Neural progenitor cell (in vitro differentiated cells): ENCODE data around the gene TMEM239. TPM values are rescaled to one million over a fixed set of nuclear protein-coding genes. Genes with fewer than 3 reads are reported as not detected.

ENCODE experiments used
- DNase-seq: peaks from one replicate; pipeline ENCODE4 v3.0.0-alpha.2; 2016; ENCODE audit warnings: low spot score
- H2AFZ ChIP-seq: fragments of 200-600 bp; sonication (generic); replicated peaks from 2 replicates; pipeline ENCODE4 v1.6.1; 2016; ENCODE audit warnings: antibody characterized with exemption
- H3F3A ChIP-seq: fragments of 200-600 bp; sonication (generic); 2 replicates; pipeline ENCODE4 v1.6.1; 2016; ENCODE audit warnings: antibody characterized with exemption, low read depth
- H3K27ac ChIP-seq: fragments of 200-600 bp; sonication (generic); 2 replicates; pipeline ENCODE4 v1.5.1; 2016; ENCODE audit warnings: mild to moderate bottlenecking
- H3K27me3 ChIP-seq: fragments of 200-600 bp; sonication (generic); 2 replicates; pipeline ENCODE4 v1.6.1; 2016; ENCODE audit warnings: mild to moderate bottlenecking, moderate library complexity
- H3K36me3 ChIP-seq: fragments of 200-600 bp; sonication (generic); 2 replicates; pipeline ENCODE4 v1.5.1; 2016
- H3K4me1 ChIP-seq: fragments of 200-600 bp; sonication (generic); 2 replicates; pipeline ENCODE4 v1.6.1; 2016; ENCODE audit warnings: mixed run types
- H3K4me2 ChIP-seq: fragments of 200-600 bp; sonication (generic); 2 replicates; pipeline ENCODE4 v1.6.1; 2016
- H3K4me3 ChIP-seq: fragments of 200-600 bp; sonication (generic); 2 replicates; pipeline ENCODE4 v1.5.1; 2016
- H3K79me2 ChIP-seq: fragments of 200-600 bp; sonication (generic); 2 replicates; pipeline ENCODE4 v1.6.1; 2016; ENCODE audit warnings: low read depth
- H3K9ac ChIP-seq: fragments of 200-600 bp; sonication (generic); 2 replicates; pipeline ENCODE4 v1.6.1; 2016
- H3K9me3 ChIP-seq: fragments of 200-600 bp; sonication (generic); 2 replicates; pipeline ENCODE4 v1.5.1; 2016; ENCODE audit warnings: low read depth
- H4K20me1 ChIP-seq: fragments of 200-600 bp; sonication (generic); 2 replicates; pipeline ENCODE4 v1.6.1; 2016; ENCODE audit warnings: low read depth
- H3K27ac Mint-ChIP-seq: 3 replicates; pipeline ENCODE4 v1.8.0; 2021; ENCODE audit warnings: mixed read lengths
- H3K27me3 Mint-ChIP-seq: 2 replicates; pipeline ENCODE4 v1.8.0; 2022; ENCODE audit warnings: low read depth, mild to moderate bottlenecking, inconsistent platforms, moderate library complexity, mixed read lengths; ENCODE audit not compliant: insufficient read depth
- H3K36me3 Mint-ChIP-seq: 3 replicates; pipeline ENCODE4 v1.8.0; 2021; ENCODE audit warnings: mixed read lengths
- H3K4me1 Mint-ChIP-seq: 3 replicates; pipeline ENCODE4 v1.8.0; 2021; ENCODE audit warnings: mixed read lengths
- H3K4me3 Mint-ChIP-seq: 3 replicates; pipeline ENCODE4 v1.8.0; 2021; ENCODE audit warnings: mild to moderate bottlenecking, moderate library complexity, mixed read lengths
- H3K9me3 Mint-ChIP-seq: 3 replicates; pipeline ENCODE4 v1.8.0; 2020; ENCODE audit warnings: mixed read lengths
- EZH2 ChIP-seq: fragments of 200-600 bp; sonication (generic); IDR thresholded peaks from 2 replicates; pipeline ENCODE4 v1.6.1; 2017; ENCODE audit warnings: antibody characterized with exemption, mild to moderate bottlenecking, moderate library complexity
- EZH2phosphoT487 ChIP-seq: fragments of 200-600 bp; sonication (generic); IDR thresholded peaks from 2 replicates; pipeline ENCODE4 v1.6.1; 2017; ENCODE audit warnings: antibody characterized with exemption
- total RNA-seq: library from RNA; depleted of rRNA; stranded (reverse); fragments of >200 nt; gene quantifications from 2 replicates; pipeline ENCODE4 v1.2.3, GENCODE V29; 2015; ENCODE audit warnings: low replicate concordance
- TF ChIP-seq, protein P1 (sequence below): fragments of 200-600 bp; sonication (generic); IDR thresholded peaks from 2 replicates; pipeline ENCODE4 v1.5.1; 2017; ENCODE audit warnings: antibody characterized with exemption, mild to moderate bottlenecking

TMEM239 gene
- total RNA-seq, 1 donor from 2014 or later: not detected

DNA sequence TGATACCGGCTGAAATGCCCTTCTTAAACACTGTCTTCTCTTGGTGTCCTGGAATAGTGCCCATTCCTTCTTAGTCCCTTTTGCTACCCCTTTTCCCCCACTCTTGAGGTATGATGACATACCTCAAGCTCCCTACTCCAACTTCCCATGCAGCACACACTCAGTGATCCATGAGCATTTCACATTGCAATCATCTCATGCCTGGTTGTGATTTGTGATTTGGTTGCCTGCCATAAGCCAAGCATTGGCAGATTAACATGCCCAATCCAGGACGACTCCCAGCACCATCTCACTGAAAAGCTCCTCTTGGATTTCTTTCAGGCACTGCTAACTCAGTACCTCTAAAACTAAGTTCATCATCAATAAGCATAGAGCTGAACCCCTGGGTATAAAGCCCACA is 42.4 kb downstream of the TMEM239 start:
- H3K9me3 Mint-ChIP-seq: no peaks in the 10 kb centered on the region
- no peaks in the 10 kb centered on the region for H3K4me1 ChIP-seq
- H3K9me3 ChIP-seq: no peaks in the 10 kb centered on the region
- H3K36me3 Mint-ChIP-seq: peaks cover 8% of the 10 kb centered on the region
- no peak for TF ChIP-seq EZH2phosphoT487
- TF ChIP-seq EZH2: no peak
- TF ChIP-seq, protein P1, sequence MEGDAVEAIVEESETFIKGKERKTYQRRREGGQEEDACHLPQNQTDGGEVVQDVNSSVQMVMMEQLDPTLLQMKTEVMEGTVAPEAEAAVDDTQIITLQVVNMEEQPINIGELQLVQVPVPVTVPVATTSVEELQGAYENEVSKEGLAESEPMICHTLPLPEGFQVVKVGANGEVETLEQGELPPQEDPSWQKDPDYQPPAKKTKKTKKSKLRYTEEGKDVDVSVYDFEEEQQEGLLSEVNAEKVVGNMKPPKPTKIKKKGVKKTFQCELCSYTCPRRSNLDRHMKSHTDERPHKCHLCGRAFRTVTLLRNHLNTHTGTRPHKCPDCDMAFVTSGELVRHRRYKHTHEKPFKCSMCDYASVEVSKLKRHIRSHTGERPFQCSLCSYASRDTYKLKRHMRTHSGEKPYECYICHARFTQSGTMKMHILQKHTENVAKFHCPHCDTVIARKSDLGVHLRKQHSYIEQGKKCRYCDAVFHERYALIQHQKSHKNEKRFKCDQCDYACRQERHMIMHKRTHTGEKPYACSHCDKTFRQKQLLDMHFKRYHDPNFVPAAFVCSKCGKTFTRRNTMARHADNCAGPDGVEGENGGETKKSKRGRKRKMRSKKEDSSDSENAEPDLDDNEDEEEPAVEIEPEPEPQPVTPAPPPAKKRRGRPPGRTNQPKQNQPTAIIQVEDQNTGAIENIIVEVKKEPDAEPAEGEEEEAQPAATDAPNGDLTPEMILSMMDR: no peak
- no peaks in the 10 kb centered on the region for H4K20me1 ChIP-seq
- H3K4me3 ChIP-seq: no peak overlapping the region
- H3K27ac Mint-ChIP-seq: no peak overlapping the region
- H3K27ac ChIP-seq: no peak overlapping the region
- H3K27me3 ChIP-seq: no peaks in the 10 kb centered on the region
- no peaks in the 10 kb centered on the region for H3F3A ChIP-seq
- no peak overlapping the region for H3K4me3 Mint-ChIP-seq
- no peak overlapping the region for H3K4me2 ChIP-seq
- peaks cover 2% of the 10 kb centered on the region for H3K4me1 Mint-ChIP-seq
- H3K36me3 ChIP-seq: no peaks in the 10 kb centered on the region
- H3K79me2 ChIP-seq: no peaks in the 10 kb centered on the region
- no peaks in the 10 kb centered on the region for H3K27me3 Mint-ChIP-seq
- DNase-seq: no peak
- no peak overlapping the region for H3K9ac ChIP-seq
- no peak overlapping the region for H2AFZ ChIP-seq

DNA sequence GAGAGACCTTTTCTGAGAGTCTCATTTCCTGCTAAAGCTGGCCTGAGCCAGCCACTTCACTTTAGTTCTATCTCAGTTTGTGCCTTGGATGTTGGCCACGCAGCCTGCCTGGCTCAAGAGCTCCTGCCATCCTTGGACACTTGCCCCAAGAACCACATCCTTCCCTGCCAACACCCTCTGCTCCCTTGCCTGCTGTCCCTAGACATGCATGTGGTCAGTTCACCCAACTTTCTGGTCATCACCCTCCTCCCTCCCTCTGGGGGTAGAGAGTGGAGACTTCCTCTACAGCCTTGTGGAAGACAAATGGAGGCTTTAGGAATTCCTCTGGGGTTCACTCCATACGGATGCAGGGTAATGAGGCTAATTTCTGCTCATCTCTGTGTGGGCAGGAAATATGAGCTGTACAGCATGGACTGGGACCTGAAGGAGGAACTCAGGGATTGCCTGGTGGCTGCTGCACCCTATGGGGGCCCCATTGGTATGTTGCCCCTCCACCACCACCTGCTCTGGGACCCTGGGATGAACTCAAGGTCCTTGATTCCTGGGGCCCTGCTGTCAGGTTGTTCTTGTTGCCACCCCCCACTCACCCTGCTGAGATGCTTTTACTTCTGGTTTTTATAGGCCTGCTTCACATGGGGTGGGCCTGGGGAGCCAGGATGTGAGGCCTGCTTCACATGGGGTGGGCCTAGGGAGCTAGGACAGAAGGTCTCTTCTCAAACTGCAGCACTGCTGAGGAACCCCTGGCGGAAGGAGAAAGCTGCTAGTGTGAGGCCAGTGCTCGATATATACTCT is 43.4 kb downstream of the TMEM239 start:
- H3F3A ChIP-seq: no peaks in the 10 kb centered on the region
- H3K27me3 ChIP-seq: no peaks in the 10 kb centered on the region
- H3K9me3 Mint-ChIP-seq: no peaks in the 10 kb centered on the region
- no peak overlapping the region for H3K27ac ChIP-seq
- no peaks in the 10 kb centered on the region for H3K4me1 ChIP-seq
- TF ChIP-seq EZH2phosphoT487 (no peak), EZH2 (no peak)
- TF ChIP-seq, protein P1: no peak
- H4K20me1 ChIP-seq: no peaks in the 10 kb centered on the region
- peak overlapping the region; percentile 87 for H3K27ac Mint-ChIP-seq
- peaks cover 4% of the 10 kb centered on the region for H3K27me3 Mint-ChIP-seq
- no peaks in the 10 kb centered on the region for H3K9me3 ChIP-seq
- H3K4me3 Mint-ChIP-seq: no peak overlapping the region
- DNase-seq: no peak
- no peak overlapping the region for H2AFZ ChIP-seq
- H3K79me2 ChIP-seq: no peaks in the 10 kb centered on the region
- H3K36me3 Mint-ChIP-seq: peaks cover 10% of the 10 kb centered on the region
- no peak overlapping the region for H3K9ac ChIP-seq
- H3K4me1 Mint-ChIP-seq: peaks cover 2% of the 10 kb centered on the region
- H3K36me3 ChIP-seq: no peaks in the 10 kb centered on the region
- H3K4me2 ChIP-seq: no peak overlapping the region
- H3K4me3 ChIP-seq: no peak overlapping the region

DNA sequence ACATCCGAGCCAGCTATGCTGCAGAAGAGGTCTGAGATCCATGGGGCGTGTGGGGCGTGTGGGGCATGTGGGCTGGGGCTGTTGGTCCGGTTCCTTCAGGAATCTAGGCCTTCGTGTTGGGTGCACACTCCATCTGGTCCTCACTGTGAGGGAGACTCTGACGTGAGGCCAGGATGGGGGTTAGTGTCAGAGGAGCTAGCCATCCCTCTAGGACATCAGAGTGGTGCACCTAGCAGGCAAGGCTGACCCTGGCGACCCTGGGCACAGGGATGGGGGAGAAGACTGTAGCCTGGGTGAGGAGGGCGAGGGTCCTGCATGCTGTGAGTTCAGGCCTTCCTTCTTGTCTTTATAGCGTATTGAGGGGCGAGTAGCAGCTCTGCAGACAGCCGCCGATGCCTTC is 48.5 kb downstream of the TMEM239 start:
- H4K20me1 ChIP-seq: no peaks in the 10 kb centered on the region
- Mint-ChIP-seq H3K27me3 (peaks cover 5% of the 10 kb centered on the region), H3K4me1 (peaks cover 5% of the 10 kb centered on the region), H3K27ac (no peak overlapping the region), H3K4me3 (no peak overlapping the region), H3K9me3 (no peaks in the 10 kb centered on the region), H3K36me3 (peaks cover 19% of the 10 kb centered on the region)
- H3K27ac ChIP-seq: no peak overlapping the region
- no peaks in the 10 kb centered on the region for H3K4me1 ChIP-seq
- H3K9me3 ChIP-seq: no peaks in the 10 kb centered on the region
- H3K4me2 ChIP-seq: no peak overlapping the region
- no peaks in the 10 kb centered on the region for H3K36me3 ChIP-seq
- no peak for DNase-seq
- H3K79me2 ChIP-seq: no peaks in the 10 kb centered on the region
- no peaks in the 10 kb centered on the region for H3F3A ChIP-seq
- H3K27me3 ChIP-seq: no peaks in the 10 kb centered on the region
- TF ChIP-seq, protein P1: no peak
- TF ChIP-seq EZH2 (no peak), EZH2phosphoT487 (no peak)
- H3K4me3 ChIP-seq: no peak overlapping the region
- no peak overlapping the region for H2AFZ ChIP-seq
- no peak overlapping the region for H3K9ac ChIP-seq
